Fibroblast of lung (primary cell): Measurements from ENCODE around the gene DMXL1. TPM values are rescaled to one million over a fixed set of nuclear protein-coding genes. Genes with fewer than 3 reads are reported as not detected.

Source experiments
- DNase-seq, 2 donors: peaks; one replicate each; pipeline versions ENCODE4 v3.0.0 to v3.0.0-alpha.2; 2010; ENCODE audit warnings: low read depth in 2 of 2
- H2AFZ ChIP-seq: 2 replicates; pipeline ENCODE4 v1.5.1; 2012; ENCODE audit warnings: low read length, control low read depth, inconsistent platforms
- H3K27ac ChIP-seq: 2 replicates; pipeline ENCODE4 v1.5.1; 2011; ENCODE audit warnings: low read length, control low read depth; ENCODE audit not compliant: insufficient read depth
- H3K27me3 ChIP-seq: 2 replicates; pipeline ENCODE4 v1.5.1; 2011; ENCODE audit warnings: mild to moderate bottlenecking, low read length; ENCODE audit not compliant: control insufficient read depth, insufficient read depth
- H3K36me3 ChIP-seq: 2 replicates; pipeline ENCODE4 v1.5.1; 2011; ENCODE audit warnings: low read length; ENCODE audit not compliant: control insufficient read depth, insufficient read depth
- H3K4me1 ChIP-seq: 2 replicates; pipeline ENCODE4 v1.5.1; 2011; ENCODE audit warnings: low read length; ENCODE audit not compliant: control insufficient read depth, insufficient read depth; ENCODE audit errors: extremely low read depth
- H3K4me2 ChIP-seq: 2 replicates; pipeline ENCODE4 v1.5.1; 2011; ENCODE audit warnings: low read length, control low read depth; ENCODE audit not compliant: insufficient read depth; ENCODE audit errors: extremely low read depth
- H3K4me3 ChIP-seq, 4 experiments: fragments of 200-600 bp in 1 of 4; sonication (generic) in 1 of 4; replicated peaks in 1 of 4; 2 replicates each; pipeline ENCODE4 v1.5.1; 2011 to 2016; ENCODE audit warnings: low read length in 4 of 4, low read depth in 3 of 4, mild to moderate bottlenecking in 3 of 4, control low read depth in 2 of 4, inconsistent platforms in 1 of 4, mixed read lengths in 1 of 4; ENCODE audit not compliant: insufficient read depth in 1 of 4; ENCODE audit errors: control extremely low read depth in 1 of 4
- H3K79me2 ChIP-seq: 2 replicates; pipeline ENCODE4 v1.5.1; 2012; ENCODE audit warnings: mild to moderate bottlenecking, low read length, inconsistent platforms; ENCODE audit not compliant: control insufficient read depth, insufficient read depth
- H3K9ac ChIP-seq: 2 replicates; pipeline ENCODE4 v1.5.1; 2011; ENCODE audit warnings: mild to moderate bottlenecking, low read length, control low read depth; ENCODE audit not compliant: insufficient read depth
- H3K9me3 ChIP-seq: 2 replicates; pipeline ENCODE4 v1.5.1; 2012; ENCODE audit warnings: low read depth, low read length; ENCODE audit not compliant: control insufficient read depth, insufficient read depth
- H4K20me1 ChIP-seq: 2 replicates; pipeline ENCODE4 v1.5.1; 2011; ENCODE audit warnings: low read length; ENCODE audit not compliant: control insufficient read depth, insufficient read depth; ENCODE audit errors: extremely low read depth
- EZH2 ChIP-seq: IDR thresholded peaks from 2 replicates; pipeline ENCODE4 v1.5.1; 2012; ENCODE audit warnings: low read length, control low read depth, mild to moderate bottlenecking; ENCODE audit errors: missing control alignments
- polyA plus RNA-seq, 2 donors: library from polyadenylated mRNA; depleted of rRNA in 1 of 2; stranded (reverse) in 1 of 2; unstranded in 1 of 2; fragments of >200 nt; gene quantifications; 2 replicates each; pipeline ENCODE4 v1.2.1, GENCODE V29; 2011 to 2012; ENCODE audit warnings: missing spikeins in 1 of 2
- total RNA-seq: library from RNA; depleted of rRNA; stranded (reverse); fragments of >200 nt; gene quantifications from 2 replicates; pipeline ENCODE4 v1.2.1, GENCODE V29; 2014
- TF ChIP-seq, protein P1 (sequence below), 2 donors: IDR thresholded peaks in 1 of 2; conservative IDR thresholded peaks in 1 of 2; 1 replicate in 1 of 2; 2 replicates in 1 of 2; pipeline ENCODE4 v1.5.1; 2011 to 2012; ENCODE audit warnings: low read length in 2 of 2, control low read depth in 1 of 2, inconsistent platforms in 1 of 2, low read depth in 1 of 2, mild to moderate bottlenecking in 1 of 2

Gene DMXL1
- total and polyA plus RNA-seq, 2 donors (not counting 1 experiment from before 2014, with no cell fraction given) = 21.1 to 59.5 TPM

DNA sequence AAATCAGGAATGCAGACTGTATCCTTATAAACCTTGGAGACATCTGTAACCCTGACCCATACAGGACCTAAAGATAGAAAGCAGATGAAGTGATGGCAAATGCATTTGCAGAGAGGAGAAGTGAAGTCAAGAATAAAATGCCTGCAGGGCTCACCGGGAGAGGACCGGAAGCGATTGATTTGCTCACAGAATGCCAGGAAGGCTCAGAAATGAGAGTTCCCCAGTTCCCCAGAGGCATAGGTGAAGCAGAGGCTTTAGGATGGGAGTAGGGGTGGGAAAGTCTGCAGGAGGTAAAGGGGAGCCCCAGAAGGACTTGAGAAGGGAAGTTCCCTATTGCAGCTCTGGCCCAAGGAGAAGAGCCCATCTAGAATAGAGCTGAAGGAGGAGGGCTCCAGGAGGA is 221.0 kb downstream of the DMXL1 start:
- no peaks in the 10 kb centered on the region for H3K79me2 ChIP-seq

DNA sequence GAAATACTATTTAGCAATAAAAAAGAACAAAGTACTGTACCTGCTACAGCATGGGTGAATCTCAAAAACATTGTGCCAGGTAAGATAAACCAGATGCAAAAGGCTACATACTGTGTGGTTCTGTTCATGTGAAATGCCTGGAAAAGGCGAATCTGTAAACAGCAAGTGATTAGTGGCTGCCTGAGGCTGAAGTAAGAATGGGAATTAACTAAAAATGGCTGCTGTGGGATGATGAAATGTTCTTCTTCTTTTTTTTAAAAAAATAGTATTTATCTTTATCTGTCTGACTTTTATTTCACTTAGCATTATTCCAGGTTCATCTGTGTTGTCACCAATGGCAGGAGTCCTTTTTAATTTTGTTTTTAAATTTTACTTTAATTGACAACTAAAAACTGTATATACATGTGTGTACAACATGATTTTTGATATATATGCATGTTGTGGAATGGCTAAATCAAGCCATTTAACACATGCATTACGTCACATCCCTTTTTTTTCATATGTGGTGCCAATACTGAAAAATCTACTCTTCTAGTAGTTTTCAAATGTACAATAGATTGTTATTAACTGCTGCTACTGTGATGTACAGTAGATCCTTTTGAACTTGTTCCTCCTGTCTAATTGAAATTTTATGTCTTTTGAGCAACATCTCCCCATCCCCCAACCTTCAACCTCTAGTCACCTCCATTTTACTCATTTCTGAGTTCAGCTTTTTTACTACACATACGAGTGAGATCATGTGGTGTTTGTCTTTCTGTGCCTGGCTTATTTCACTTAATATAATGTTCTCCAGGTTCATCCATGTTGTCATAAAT is 222.0 kb downstream of the DMXL1 start:
- Histone ChIP-seq H3K4me2 (no peak overlapping the region), H3K79me2 (no peaks in the 10 kb centered on the region), H3K4me3 (no peak overlapping the region), H3K4me1 (no peaks in the 10 kb centered on the region), H3K36me3 (no peaks in the 10 kb centered on the region), H3K9ac (no peak overlapping the region), H3K9me3 (no peaks in the 10 kb centered on the region), H4K20me1 (no peaks in the 10 kb centered on the region), H3K27ac (no peak overlapping the region), H2AFZ (no peak overlapping the region), H3K27me3 (no peaks in the 10 kb centered on the region)
- TF ChIP-seq, protein P1, sequence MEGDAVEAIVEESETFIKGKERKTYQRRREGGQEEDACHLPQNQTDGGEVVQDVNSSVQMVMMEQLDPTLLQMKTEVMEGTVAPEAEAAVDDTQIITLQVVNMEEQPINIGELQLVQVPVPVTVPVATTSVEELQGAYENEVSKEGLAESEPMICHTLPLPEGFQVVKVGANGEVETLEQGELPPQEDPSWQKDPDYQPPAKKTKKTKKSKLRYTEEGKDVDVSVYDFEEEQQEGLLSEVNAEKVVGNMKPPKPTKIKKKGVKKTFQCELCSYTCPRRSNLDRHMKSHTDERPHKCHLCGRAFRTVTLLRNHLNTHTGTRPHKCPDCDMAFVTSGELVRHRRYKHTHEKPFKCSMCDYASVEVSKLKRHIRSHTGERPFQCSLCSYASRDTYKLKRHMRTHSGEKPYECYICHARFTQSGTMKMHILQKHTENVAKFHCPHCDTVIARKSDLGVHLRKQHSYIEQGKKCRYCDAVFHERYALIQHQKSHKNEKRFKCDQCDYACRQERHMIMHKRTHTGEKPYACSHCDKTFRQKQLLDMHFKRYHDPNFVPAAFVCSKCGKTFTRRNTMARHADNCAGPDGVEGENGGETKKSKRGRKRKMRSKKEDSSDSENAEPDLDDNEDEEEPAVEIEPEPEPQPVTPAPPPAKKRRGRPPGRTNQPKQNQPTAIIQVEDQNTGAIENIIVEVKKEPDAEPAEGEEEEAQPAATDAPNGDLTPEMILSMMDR (conservative IDR thresholded peaks at IDR 0.05 in 1 of 2, IDR thresholded peaks at IDR 0.05 in 1 of 2; ENCODE audit: low read depth in 1 of 2, low read length in 2 of 2) = no peak
- TF ChIP-seq EZH2 = no peak
- no peak for DNase-seq

More for the DNA sequence above, 221.0 kb downstream of the DMXL1 start:
- Histone ChIP-seq H3K4me2 (no peak overlapping the region), H3K27me3 (no peaks in the 10 kb centered on the region), H2AFZ (peak overlapping the region; percentile 44), H4K20me1 (no peaks in the 10 kb centered on the region), H3K9ac (no peak overlapping the region), H3K9me3 (no peaks in the 10 kb centered on the region), H3K27ac (no peak overlapping the region), H3K4me3 (no peak overlapping the region), H3K4me1 (no peaks in the 10 kb centered on the region), H3K36me3 (no peaks in the 10 kb centered on the region)
- TF ChIP-seq EZH2 = no peak
- TF ChIP-seq, protein P1 (conservative IDR thresholded peaks at IDR 0.05 in 1 of 2, IDR thresholded peaks at IDR 0.05 in 1 of 2; ENCODE audit: low read depth in 1 of 2, low read length in 2 of 2) = no peak
- no peak for DNase-seq

DNA sequence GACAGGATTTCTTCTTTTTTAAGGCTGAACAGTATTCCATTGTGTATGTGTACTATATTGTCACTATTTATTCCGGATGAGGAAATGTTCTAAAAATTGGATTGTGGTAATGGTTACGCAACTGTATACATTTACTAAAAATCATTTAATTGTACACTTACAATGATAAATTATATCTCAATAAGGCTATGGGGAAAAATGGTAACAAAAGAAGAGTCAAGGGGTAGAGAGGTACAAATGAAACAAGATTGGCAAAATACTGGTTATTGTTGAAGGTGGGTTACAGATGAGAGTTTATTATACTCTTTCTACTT is 222.6 kb downstream of the DMXL1 start:
- H3K4me3 ChIP-seq = no peak overlapping the region
- H3K27me3 ChIP-seq = no peaks in the 10 kb centered on the region
- no peaks in the 10 kb centered on the region for H3K9me3 ChIP-seq
- no peaks in the 10 kb centered on the region for H3K79me2 ChIP-seq
- TF ChIP-seq EZH2 = no peak
- TF ChIP-seq, protein P1 (conservative IDR thresholded peaks at IDR 0.05 in 1 of 2, IDR thresholded peaks at IDR 0.05 in 1 of 2; ENCODE audit: low read depth in 1 of 2, low read length in 2 of 2) = no peak
- H3K36me3 ChIP-seq = no peaks in the 10 kb centered on the region
- no peaks in the 10 kb centered on the region for H3K4me1 ChIP-seq
- no peak overlapping the region for H2AFZ ChIP-seq
- DNase-seq = no peak
- no peaks in the 10 kb centered on the region for H4K20me1 ChIP-seq
- H3K4me2 ChIP-seq = no peak overlapping the region
- H3K9ac ChIP-seq = no peak overlapping the region
- no peak overlapping the region for H3K27ac ChIP-seq

Other genes with a start within 250 kb of the DMXL1 start
- 4.8 and 5.4 TPM in 2 replicates for gene DTWD2, start 82.5 kb upstream of the DMXL1 start, total RNA-seq
- gene DTWD2, start 82.5 kb upstream of the DMXL1 start, polyA plus RNA-seq = 2.3 and 2.8 TPM in 2 replicates